Femur (tissue), 1 donor: ENCODE measurements around the gene EAF1.

Experiments
- DNase-seq: peaks from one replicate; pipeline ENCODE4 v3.0.0-alpha.2; 2017

Gene EAF1

DNA sequence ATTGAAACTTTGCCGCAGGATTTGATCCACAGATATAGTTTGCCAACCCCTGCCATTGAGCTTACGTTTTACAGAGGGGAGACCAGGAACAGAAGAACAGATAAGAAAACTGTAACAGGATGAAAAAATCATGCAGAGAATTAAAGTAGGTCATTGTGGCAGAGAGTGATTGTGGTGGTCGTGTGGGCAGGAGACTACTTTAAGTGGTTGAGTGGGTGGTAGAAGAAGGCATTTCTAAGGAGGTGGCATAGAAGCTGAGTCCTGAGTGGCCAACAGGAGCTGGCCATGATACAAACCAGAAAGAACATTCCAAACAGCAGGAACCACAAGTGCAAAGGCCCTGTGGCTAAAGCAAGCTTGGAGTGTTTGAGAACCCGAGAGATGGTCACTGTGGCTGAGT is 59.6 kb downstream of the EAF1 start:
- no peak for DNase-seq

GRCh38 chr3:15488002-15488401 is 60.6 kb downstream of the EAF1 start:
- DNase-seq = no peak

- DNase-seq = no peak
These were observed 62.8 kb downstream of the EAF1 start for GRCh38 chr3:15490158-15490557.

DNA sequence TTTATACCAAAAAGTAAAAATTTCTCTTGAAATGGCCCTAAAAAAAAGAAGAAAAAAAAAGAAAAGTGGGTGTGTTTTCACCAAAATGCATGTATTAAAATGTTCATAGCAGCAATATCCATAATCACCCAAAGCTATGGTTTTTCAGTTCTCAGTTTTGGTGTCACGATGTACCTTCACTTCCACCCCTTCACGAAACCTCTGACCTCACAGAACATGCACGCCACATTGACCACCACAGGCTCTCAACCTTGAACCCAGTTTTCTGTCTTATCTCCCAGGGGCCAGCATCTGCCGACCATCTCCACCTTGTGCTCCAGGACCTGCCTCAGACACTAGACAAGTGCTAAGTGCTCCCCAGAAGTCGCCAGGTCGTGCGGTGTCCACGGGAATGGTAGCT is 63.7 kb downstream of the EAF1 start:
- no peak for DNase-seq
